Naive thymus-derived CD8-positive, alpha-beta T cell (primary cell): ENCODE measurements around the gene TRIM28. TPM values are rescaled to one million over a fixed set of nuclear protein-coding genes. Genes with fewer than 3 reads are reported as not detected.

Experiments
- ATAC-seq, 2 donors: fragments of 150-1000 bp; cut with Tn5 transposase in 1 of 2; sonication (Bioruptor Pico), chemical (Tn5 transposase) in 1 of 2; 1 replicate in 1 of 2; 2 replicates in 1 of 2; pipeline ENCODE4 v1.10.0; 2021; ENCODE audit warnings: mild to moderate bottlenecking in 2 of 2, moderate library complexity in 2 of 2
- POLR2A ChIA-PET: fragments of 350-600 bp; sonication (Branson Sonifier 250); formaldehyde crosslinking; loops from one replicate; lab custom pipeline; 2021; ENCODE audit warnings: antibody characterized with exemption; lab: Charles Lee
- DNase-seq, 10 donors: peaks; one replicate each; pipeline versions ENCODE4 v3.0.0 to v3.0.0-alpha.2; 2020 to 2022
- H3K27ac Mint-ChIP-seq, 10 donors: one replicate each; pipeline ENCODE4 v1.8.0; 2020 to 2022; ENCODE audit warnings: mild to moderate bottlenecking in 10 of 10, mixed read lengths in 10 of 10, moderate library complexity in 4 of 10, inconsistent platforms in 1 of 10
- H3K27me3 Mint-ChIP-seq, 5 donors: one replicate each; pipeline ENCODE4 v1.8.0; 2021 to 2022; ENCODE audit warnings: mixed read lengths in 5 of 5
- H3K36me3 Mint-ChIP-seq, 3 donors: one replicate each; pipeline ENCODE4 v1.8.0; 2020 to 2022; ENCODE audit warnings: mixed read lengths in 3 of 3, mild to moderate bottlenecking in 2 of 3, inconsistent platforms in 1 of 3
- H3K4me1 Mint-ChIP-seq, 4 donors: one replicate each; pipeline ENCODE4 v1.8.0; 2021 to 2022; ENCODE audit warnings: mixed read lengths in 4 of 4
- H3K4me3 Mint-ChIP-seq, 10 donors: one replicate each; pipeline ENCODE4 v1.8.0; 2020 to 2022; ENCODE audit warnings: mild to moderate bottlenecking in 10 of 10, mixed read lengths in 10 of 10, moderate library complexity in 6 of 10, inconsistent platforms in 1 of 10
- H3K9me3 Mint-ChIP-seq, 9 donors: one replicate each; pipeline ENCODE4 v1.8.0; 2020 to 2022; ENCODE audit warnings: mixed read lengths in 9 of 9, mild to moderate bottlenecking in 3 of 9, inconsistent platforms in 1 of 9, moderate library complexity in 1 of 9
- polyA plus RNA-seq, 3 donors: library from polyadenylated mRNA; unstranded; fragments of 300-500 nt; fragmentation: Illumina TruSeq; gene quantifications; one replicate each; pipeline ENCODE4 v1.2.3, GENCODE V29; 2021
- total RNA-seq, 8 experiments: library from RNA in 2 of 8; stranded (reverse) in 2 of 8; gene quantifications; one replicate each; pipeline ENCODE4 v1.2.3 and lab custom pipeline; 2021 to 2026

TRIM28 gene
- total and polyA plus RNA-seq, 5 experiments from 2014 or later = 55.7 to 434 (median 114) TPM

DNA sequence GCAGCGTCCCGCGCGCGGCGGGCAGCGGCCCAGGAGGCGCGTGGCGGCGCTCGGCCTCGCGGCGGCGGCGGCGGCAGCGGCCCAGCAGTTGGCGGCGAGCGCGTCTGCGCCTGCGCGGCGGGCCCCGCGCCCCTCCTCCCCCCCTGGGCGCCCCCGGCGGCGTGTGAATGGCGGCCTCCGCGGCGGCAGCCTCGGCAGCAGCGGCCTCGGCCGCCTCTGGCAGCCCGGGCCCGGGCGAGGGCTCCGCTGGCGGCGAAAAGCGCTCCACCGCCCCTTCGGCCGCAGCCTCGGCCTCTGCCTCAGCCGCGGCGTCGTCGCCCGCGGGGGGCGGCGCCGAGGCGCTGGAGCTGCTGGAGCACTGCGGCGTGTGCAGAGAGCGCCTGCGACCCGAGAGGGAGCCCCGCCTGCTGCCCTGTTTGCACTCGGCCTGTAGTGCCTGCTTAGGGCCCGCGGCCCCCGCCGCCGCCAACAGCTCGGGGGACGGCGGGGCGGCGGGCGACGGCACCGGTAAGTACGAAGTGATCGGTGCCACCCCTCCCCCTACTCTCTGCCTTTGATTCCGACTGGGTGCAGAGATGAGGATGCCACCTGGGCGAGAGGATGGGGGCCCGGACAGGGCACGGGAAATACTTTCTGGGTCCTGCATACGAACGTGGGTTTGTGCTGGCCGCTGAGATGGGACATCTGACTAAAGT is 874 bp downstream of the TRIM28 start:
- ATAC-seq (peak; percentile 48 to 51), DNase-seq (peak in 6 of 10 donors; percentile 68 to 87 (median 77))
- peaks cover 0 to 2% (median 0%) of the 10 kb centered on the region in 9 donors for H3K9me3 Mint-ChIP-seq
- POLR2A ChIA-PET = interaction anchor here (0.6 to 7.4 kb wide), 16 partner anchors 9 to 874 kb away, joined by 3 to 99 read pairs (median 7); partner anchors contain the start of genes CHMP2A, MZF1, UBE2M and ZBTB45
- H3K4me1 Mint-ChIP-seq = peaks cover 26 to 41% (median 32%) of the 10 kb centered on the region in 4 donors
- peaks cover 0 to 11% (median 4%) of the 10 kb centered on the region in 5 donors for H3K27me3 Mint-ChIP-seq
- H3K36me3 Mint-ChIP-seq = peaks cover 0 to 38% (median 4%) of the 10 kb centered on the region in 3 donors
- H3K4me3 Mint-ChIP-seq = peak overlapping the region; percentile 86 to 97 (median 92)
- peak overlapping the region; percentile 82 to 100 (median 99) for H3K27ac Mint-ChIP-seq

DNA sequence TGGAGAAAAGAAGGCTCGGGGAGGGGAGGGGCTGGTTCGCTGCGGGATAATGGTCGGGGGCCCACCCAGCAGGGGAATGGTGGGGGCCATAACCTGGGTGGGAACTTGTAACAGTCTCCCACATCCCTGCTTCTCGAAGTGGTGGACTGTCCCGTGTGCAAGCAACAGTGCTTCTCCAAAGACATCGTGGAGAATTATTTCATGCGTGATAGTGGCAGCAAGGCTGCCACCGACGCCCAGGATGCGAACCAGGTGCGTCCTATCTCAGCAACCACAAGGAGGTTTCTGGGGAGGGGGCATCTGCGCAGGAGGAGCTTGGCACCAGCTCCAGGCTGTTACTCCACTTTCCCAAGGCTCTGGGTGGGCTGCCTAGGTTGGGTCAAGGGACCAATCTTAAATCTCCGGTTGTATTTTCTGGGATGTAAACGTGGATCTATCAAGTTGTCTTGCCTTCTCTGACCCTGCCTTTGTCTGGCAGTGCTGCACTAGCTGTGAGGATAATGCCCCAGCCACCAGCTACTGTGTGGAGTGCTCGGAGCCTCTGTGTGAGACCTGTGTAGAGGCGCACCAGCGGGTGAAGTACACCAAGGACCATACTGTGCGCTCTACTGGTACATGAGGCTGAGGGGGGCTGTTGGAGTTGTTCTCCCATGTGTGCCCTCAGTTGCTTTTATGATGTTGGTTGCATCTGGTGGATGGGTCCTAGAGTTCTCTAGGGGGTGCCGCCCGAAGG is 1.6 kb downstream of the TRIM28 start:
- DNase-seq (no peak), ATAC-seq (no peak)
- Mint-ChIP-seq H3K27ac (peak overlapping the region; percentile 82 to 95 (median 90)), H3K27me3 (peaks cover 0 to 11% (median 4%) of the 10 kb centered on the region in 5 donors), H3K4me3 (peak overlapping the region; percentile 86 to 95 (median 90)), H3K9me3 (peaks cover 0 to 2% (median 0%) of the 10 kb centered on the region in 9 donors), H3K36me3 (peaks cover 0 to 45% (median 4%) of the 10 kb centered on the region in 3 donors), H3K4me1 (peaks cover 26 to 43% (median 34%) of the 10 kb centered on the region in 4 donors)
- POLR2A ChIA-PET = interaction anchor here (0.8 to 7.4 kb wide), 6 partner anchors 9 to 34 kb away, joined by 3 to 99 read pairs (median 41); partner anchors contain the start of genes CHMP2A, UBE2M and ZBTB45

DNA sequence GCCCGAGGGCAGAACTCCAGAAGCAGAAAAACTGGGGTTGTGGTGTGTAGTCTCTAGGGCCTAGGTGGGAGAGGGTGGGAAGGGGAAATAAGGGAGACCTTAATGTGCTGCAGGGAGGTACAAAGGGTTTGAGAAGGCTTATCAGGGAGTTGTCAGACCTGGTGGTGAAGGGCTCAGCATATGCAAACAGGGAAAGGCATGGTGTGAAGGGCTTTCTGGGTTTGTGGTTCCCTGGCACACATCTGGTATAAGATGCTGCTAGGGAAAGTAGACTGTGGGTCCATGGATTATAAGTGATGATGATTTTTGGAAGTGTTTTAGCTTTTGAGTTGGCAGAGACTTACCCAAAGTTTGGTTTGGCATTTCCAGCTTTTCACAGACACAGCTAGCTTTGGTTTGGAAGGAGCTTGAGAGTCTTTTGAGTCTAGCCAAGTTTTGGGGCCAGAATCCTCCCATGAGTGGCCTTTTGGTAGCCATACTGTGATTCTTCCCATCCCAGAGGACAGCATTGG is 2.2 kb downstream of the TRIM28 start:
- H3K9me3 Mint-ChIP-seq = peaks cover 0 to 2% (median 0%) of the 10 kb centered on the region in 9 donors
- ATAC-seq = no peak
- peaks cover 26 to 45% (median 34%) of the 10 kb centered on the region in 4 donors for H3K4me1 Mint-ChIP-seq
- H3K4me3 Mint-ChIP-seq = peak overlapping the region; percentile 86 to 95 (median 90)
- peak overlapping the region; percentile 82 to 95 (median 90) for H3K27ac Mint-ChIP-seq
- H3K36me3 Mint-ChIP-seq = peaks cover 0 to 51% (median 6%) of the 10 kb centered on the region in 3 donors
- POLR2A ChIA-PET = interaction anchor here (1.6 to 7.4 kb wide), 4 partner anchors 8 to 27 kb away, joined by 5 to 99 read pairs (median 86); partner anchors contain the start of genes CHMP2A, UBE2M and ZBTB45
- peaks cover 0 to 10% (median 4%) of the 10 kb centered on the region in 5 donors for H3K27me3 Mint-ChIP-seq
- no peak for DNase-seq

DNA sequence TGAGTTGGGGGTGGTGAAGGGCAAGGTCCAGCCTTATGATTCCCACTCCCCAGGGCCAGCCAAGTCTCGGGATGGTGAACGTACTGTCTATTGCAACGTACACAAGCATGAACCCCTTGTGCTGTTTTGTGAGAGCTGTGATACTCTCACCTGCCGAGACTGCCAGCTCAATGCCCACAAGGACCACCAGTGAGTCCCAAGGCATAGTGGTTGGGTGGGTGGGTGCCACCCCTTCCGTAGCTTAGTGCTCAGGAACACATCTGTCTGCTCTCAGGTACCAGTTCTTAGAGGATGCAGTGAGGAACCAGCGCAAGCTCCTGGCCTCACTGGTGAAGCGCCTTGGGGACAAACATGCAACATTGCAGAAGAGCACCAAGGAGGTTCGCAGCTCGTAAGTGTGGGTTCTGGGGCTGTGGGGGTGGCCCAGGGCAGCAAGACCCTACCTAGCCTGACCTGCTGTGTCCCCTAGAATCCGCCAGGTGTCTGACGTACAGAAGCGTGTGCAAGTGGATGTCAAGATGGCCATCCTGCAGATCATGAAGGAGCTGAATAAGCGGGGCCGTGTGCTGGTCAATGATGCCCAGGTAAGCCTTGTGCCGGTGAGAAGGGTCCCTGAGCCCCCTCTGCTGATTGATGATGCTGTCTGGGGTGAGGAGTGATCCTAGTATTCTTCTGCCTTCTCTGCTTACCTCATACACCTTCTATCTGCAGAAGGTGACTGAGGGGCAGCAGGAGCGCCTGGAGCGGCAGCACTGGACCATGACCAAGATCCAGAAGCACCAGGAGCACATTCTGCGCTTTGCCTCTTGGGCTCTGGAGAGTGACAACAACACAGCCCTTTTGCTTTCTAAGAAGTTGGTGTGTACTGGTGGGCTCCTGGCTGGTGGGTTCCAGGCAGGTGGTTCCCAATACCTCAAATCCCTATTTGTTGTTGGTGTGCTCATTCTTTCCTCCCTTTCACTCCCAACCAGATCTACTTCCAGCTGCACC is 3.8 kb downstream of the TRIM28 start:
- ATAC-seq = no peak
- Mint-ChIP-seq H3K27me3 (peaks cover 0 to 5% (median 4%) of the 10 kb centered on the region in 5 donors), H3K36me3 (peaks cover 1 to 66% (median 11%) of the 10 kb centered on the region in 3 donors), H3K9me3 (peaks cover 0 to 2% (median 0%) of the 10 kb centered on the region in 9 donors), H3K4me3 (peak overlapping the region in 3 of 10 donors; percentile 28 to 93 (median 30)), H3K4me1 (peaks cover 28 to 49% (median 37%) of the 10 kb centered on the region in 4 donors), H3K27ac (peak overlapping the region in 8 of 10 donors; percentile 13 to 57 (median 31))
- POLR2A ChIA-PET = interaction anchor here (0.6 to 7.4 kb wide), 5 partner anchors 14 to 164 kb away, joined by 3 to 94 read pairs (median 8); partner anchors contain the start of genes UBE2M and ZBTB45
- DNase-seq = no peak

DNA sequence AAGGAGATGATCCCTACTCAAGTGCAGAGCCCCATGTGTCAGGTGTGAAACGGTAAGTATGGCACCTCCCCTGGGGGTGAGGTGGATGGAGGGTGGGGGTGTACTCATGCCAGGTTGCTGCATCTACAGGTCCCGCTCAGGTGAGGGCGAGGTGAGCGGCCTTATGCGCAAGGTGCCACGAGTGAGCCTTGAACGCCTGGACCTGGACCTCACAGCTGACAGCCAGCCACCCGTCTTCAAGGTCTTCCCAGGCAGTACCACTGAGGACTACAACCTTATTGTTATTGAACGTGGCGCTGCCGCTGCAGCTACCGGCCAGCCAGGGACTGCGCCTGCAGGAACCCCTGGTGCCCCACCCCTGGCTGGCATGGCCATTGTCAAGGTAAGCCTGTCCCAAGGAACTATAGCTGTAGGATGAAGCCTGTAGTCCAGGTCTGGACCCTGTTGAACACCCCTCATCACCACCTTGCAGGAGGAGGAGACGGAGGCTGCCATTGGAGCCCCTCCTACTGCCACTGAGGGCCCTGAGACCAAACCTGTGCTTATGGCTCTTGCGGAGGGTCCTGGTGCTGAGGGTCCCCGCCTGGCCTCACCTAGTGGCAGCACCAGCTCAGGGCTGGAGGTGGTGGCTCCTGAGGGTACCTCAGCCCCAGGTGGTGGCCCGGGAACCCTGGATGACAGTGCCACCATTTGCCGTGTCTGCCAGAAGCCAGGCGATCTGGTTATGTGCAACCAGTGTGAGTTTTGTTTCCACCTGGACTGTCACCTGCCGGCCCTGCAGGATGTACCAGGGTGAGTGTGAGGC is 5.2 kb downstream of the TRIM28 start:
- POLR2A ChIA-PET = interaction anchor here (1.8 to 7.4 kb wide), 3 partner anchors 12 to 30 kb away, joined by 6 to 77 read pairs (median 8); partner anchors contain the start of genes MZF1, UBE2M and ZBTB45
- Mint-ChIP-seq H3K4me1 (peaks cover 27 to 52% (median 41%) of the 10 kb centered on the region in 4 donors), H3K36me3 (peaks cover 4 to 78% (median 16%) of the 10 kb centered on the region in 3 donors), H3K27ac (peak overlapping the region in 3 of 10 donors; percentile 20 to 59 (median 57)), H3K27me3 (peaks cover 0 to 1% (median 0%) of the 10 kb centered on the region in 5 donors), H3K9me3 (peaks cover 0 to 2% (median 0%) of the 10 kb centered on the region in 9 donors), H3K4me3 (no peak overlapping the region)
- ATAC-seq (no peak), DNase-seq (no peak)

DNA sequence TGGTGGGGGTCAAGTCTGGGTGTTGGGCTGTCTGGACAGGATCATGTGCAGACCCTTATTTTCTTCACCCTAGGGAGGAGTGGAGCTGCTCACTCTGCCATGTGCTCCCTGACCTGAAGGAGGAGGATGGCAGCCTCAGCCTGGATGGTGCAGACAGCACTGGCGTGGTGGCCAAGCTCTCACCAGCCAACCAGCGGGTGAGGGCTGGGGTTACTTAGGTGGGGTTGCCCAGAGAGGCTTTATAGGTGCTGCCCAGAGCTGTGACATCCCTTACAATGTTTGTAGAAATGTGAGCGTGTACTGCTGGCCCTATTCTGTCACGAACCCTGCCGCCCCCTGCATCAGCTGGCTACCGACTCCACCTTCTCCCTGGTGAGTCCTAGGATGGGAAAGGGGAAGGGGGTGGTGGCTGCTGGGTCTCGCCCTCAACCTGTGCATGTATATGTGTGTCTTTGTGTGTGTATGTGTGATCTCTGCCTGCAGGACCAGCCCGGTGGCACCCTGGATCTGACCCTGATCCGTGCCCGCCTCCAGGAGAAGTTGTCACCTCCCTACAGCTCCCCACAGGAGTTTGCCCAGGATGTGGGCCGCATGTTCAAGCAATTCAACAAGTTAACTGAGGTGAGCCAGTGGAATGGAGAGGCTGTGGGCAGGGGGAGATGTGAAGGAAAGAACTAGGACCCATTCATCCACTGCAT is 5.9 kb downstream of the TRIM28 start:
- Mint-ChIP-seq H3K36me3 (peaks cover 4 to 78% (median 16%) of the 10 kb centered on the region in 3 donors), H3K9me3 (no peaks in the 10 kb centered on the region), H3K4me3 (peak overlapping the region in 1 of 10 donors; percentile 45), H3K27ac (peak overlapping the region in 5 of 10 donors; percentile 20 to 59 (median 41)), H3K27me3 (no peaks in the 10 kb centered on the region), H3K4me1 (peaks cover 31 to 60% (median 47%) of the 10 kb centered on the region in 4 donors)
- no peak for DNase-seq
- no peak for ATAC-seq
- POLR2A ChIA-PET = interaction anchor here (0.6 to 7.4 kb wide), 4 partner anchors 12 to 91 kb away, joined by 3 to 77 read pairs (median 7); partner anchors contain the start of genes MZF1, UBE2M and ZBTB45

DNA sequence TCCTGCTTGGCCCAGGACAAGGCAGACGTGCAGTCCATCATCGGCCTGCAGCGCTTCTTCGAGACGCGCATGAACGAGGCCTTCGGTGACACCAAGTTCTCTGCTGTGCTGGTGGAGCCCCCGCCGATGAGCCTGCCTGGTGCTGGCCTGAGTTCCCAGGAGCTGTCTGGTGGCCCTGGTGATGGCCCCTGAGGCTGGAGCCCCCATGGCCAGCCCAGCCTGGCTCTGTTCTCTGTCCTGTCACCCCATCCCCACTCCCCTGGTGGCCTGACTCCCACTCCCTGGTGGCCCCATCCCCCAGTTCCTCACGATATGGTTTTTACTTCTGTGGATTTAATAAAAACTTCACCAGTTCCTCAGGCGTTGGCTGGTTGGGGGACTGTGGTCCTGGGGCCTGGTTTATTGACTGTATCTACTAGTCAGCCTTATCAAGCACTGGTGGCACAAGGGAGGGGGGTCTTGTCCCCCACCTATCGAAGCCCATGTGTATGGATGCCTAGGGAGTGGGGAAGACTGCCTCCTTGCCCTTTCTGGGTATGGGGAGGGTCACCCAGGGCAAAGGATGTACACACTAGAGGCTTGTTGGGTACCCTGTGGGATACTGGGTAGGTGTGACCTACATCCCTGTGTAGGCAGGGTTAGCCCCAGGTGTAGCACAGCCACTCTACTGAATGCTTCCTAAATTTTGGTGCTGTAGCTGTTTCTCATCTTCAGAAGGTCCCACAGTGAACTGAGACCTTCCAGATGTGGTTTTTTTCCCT is 6.7 kb downstream of the TRIM28 start:
- H3K36me3 Mint-ChIP-seq = peaks cover 4 to 84% (median 21%) of the 10 kb centered on the region in 3 donors
- H3K4me1 Mint-ChIP-seq = peaks cover 32 to 60% (median 48%) of the 10 kb centered on the region in 4 donors
- H3K27me3 Mint-ChIP-seq = no peaks in the 10 kb centered on the region
- H3K9me3 Mint-ChIP-seq = no peaks in the 10 kb centered on the region
- ATAC-seq (no peak), DNase-seq (no peak)
- POLR2A ChIA-PET = interaction anchor here (1.8 to 7.4 kb wide), 3 partner anchors 11 to 30 kb away, joined by 6 to 77 read pairs (median 7); partner anchors contain the start of genes MZF1, UBE2M and ZBTB45
- H3K27ac Mint-ChIP-seq = peak overlapping the region in 3 of 10 donors; percentile 21 to 77 (median 57)
- H3K4me3 Mint-ChIP-seq = peak overlapping the region in 1 of 10 donors; percentile 28

DNA sequence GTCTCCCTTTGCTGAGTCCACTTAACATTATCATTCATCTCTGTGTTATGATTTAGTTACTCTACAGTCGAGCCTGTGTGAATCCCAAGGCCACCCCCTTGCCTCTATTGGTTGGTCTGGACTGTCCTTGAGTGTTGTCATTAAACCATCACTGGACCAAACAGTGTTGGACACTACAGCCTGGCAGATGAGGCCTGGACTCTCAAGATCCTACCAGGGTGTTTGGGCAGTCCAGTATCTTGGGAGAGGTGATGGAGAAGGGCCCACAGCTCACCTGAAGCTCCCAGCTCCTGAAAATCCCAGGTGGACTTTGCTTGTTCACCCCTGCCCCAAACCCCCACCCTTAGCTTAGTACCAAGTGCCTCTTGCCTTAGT is 7.2 kb downstream of the TRIM28 start:
- Mint-ChIP-seq H3K27me3 (no peaks in the 10 kb centered on the region), H3K4me3 (peak overlapping the region in 2 of 10 donors; percentile 19 to 28), H3K36me3 (peaks cover 4 to 80% (median 20%) of the 10 kb centered on the region in 3 donors), H3K9me3 (no peaks in the 10 kb centered on the region), H3K27ac (peak overlapping the region in 2 of 10 donors; percentile 21 to 62), H3K4me1 (peaks cover 28 to 57% (median 45%) of the 10 kb centered on the region in 4 donors)
- ATAC-seq (no peak), DNase-seq (no peak)
- POLR2A ChIA-PET = interaction anchor here (1.8 kb wide), 1 partner anchor 31 kb away, joined by 7 read pairs; the partner anchor contains the start of gene ZBTB45
